Common myeloid progenitor, CD34-positive (primary cell): ENCODE results near the gene SFXN5.

ENCODE experiments used
- CTCF ChIA-PET: fragments of 350-600 bp; sonication (Branson Sonifier 250); formaldehyde crosslinking; loops from one replicate; lab custom pipeline; 2021; ENCODE audit warnings: antibody characterized with exemption; lab: Charles Lee
- POLR2A ChIA-PET: fragments of 350-600 bp; sonication (Branson Sonifier 250); formaldehyde crosslinking; loops from one replicate; lab custom pipeline; 2021; ENCODE audit warnings: antibody characterized with exemption; lab: Charles Lee
- DNase-seq, 3 donors: peaks; one replicate each; pipeline versions ENCODE4 v3.0.0 to v3.0.0-alpha.2; 2013
- H3K27ac ChIP-seq, 2 experiments: 1 replicate in 1 of 2; 2 replicates in 1 of 2; pipeline ENCODE4 v1.7.0; 2013; ENCODE audit warnings: inconsistent platforms in 2 of 2, low read length in 2 of 2, mild to moderate bottlenecking in 2 of 2, low read depth in 1 of 2, moderate library complexity in 1 of 2; ENCODE audit not compliant: severe bottlenecking in 2 of 2, insufficient read depth in 1 of 2, poor library complexity in 1 of 2
- H3K27me3 ChIP-seq, 5 experiments: replicated peaks in 2 of 5; 1 replicate in 3 of 5; 2 replicates in 2 of 5; pipeline versions ENCODE4 v1.6.1 to v1.7.0; 2013; ENCODE audit warnings: low read length in 4 of 5, mild to moderate bottlenecking in 2 of 5, moderate library complexity in 2 of 5, inconsistent platforms in 1 of 5; ENCODE audit not compliant: insufficient read depth in 5 of 5, control insufficient read depth in 4 of 5
- H3K36me3 ChIP-seq, 4 experiments: 1 replicate in 2 of 4; 2 replicates in 2 of 4; pipeline versions ENCODE4 v1.6.1 to v1.7.0; 2013; ENCODE audit warnings: low read length in 3 of 4, control low read depth in 1 of 4, mild to moderate bottlenecking in 1 of 4; ENCODE audit not compliant: control insufficient read depth in 4 of 4, insufficient read depth in 4 of 4
- H3K4me1 ChIP-seq, 4 experiments: 1 replicate in 3 of 4; 2 replicates in 1 of 4; pipeline versions ENCODE4 v1.6.1 to v1.7.1; 2013; ENCODE audit warnings: low read length in 3 of 4, mild to moderate bottlenecking in 3 of 4, control low read depth in 1 of 4, inconsistent platforms in 1 of 4, moderate library complexity in 1 of 4; ENCODE audit not compliant: control insufficient read depth in 4 of 4, insufficient read depth in 4 of 4; ENCODE audit errors: control extremely low read depth in 1 of 4
- H3K4me3 ChIP-seq, 7 experiments: 1 replicate in 4 of 7; 2 replicates in 3 of 7; pipeline versions ENCODE4 v1.5.1 to v1.7.0; 2013; ENCODE audit warnings: mild to moderate bottlenecking in 7 of 7, low read length in 6 of 7, moderate library complexity in 6 of 7, inconsistent platforms in 2 of 7, low read depth in 2 of 7, control low read depth in 1 of 7; ENCODE audit not compliant: insufficient read depth in 4 of 7, control insufficient read depth in 1 of 7; ENCODE audit errors: extremely low read depth in 1 of 7
- H3K9me3 ChIP-seq, 5 experiments: 1 replicate in 4 of 5; 2 replicates in 1 of 5; pipeline versions ENCODE4 v1.6.1 to v1.7.1; 2013; ENCODE audit warnings: low read length in 4 of 5, mild to moderate bottlenecking in 2 of 5, inconsistent platforms in 1 of 5, low read depth in 1 of 5, moderate library complexity in 1 of 5; ENCODE audit not compliant: control insufficient read depth in 4 of 5, insufficient read depth in 2 of 5; ENCODE audit errors: control extremely low read depth in 1 of 5
- WGBS: methylation state at CpG from one replicate; pipeline ENCODE4 v1.1.5; 2013; ENCODE audit not compliant: insufficient coverage; 5-methylcytosine and 5-hydroxymethylcytosine counted together

SFXN5 gene

DNA sequence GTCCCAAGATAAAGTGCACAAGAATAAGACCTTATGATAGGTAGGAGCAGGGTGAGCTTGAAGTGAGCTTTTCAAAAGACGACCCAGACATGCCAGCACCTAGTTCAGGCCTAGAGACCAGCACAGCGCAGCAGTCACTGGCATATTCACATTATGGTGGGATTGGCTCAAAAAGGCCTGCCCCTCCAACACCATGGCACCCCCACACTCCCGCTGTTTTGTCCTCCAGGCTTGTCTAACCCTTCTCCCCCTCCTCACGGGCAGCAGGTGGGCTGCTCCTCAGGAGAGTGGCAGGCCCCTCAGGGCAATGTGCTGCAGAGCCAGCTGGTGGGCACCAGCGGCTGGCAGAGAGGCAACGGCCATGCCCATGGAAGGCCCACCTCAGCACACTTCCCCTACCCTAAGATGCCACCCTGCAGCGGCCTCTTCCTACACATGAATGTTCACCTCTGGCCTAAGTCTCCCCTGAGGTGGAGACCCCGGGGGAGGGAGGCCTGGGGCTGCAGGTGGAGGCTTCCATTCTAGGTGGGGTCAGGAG lies 128.6 kb downstream of the SFXN5 start:
- no peaks in the 10 kb centered on the region for H3K9me3 ChIP-seq
- H3K4me1 ChIP-seq, result no peaks in the 10 kb centered on the region
- ChIA-PET CTCF (no interaction called here), POLR2A (no interaction called here)
- WGBS, result 100% methylated on average over 6 of the region's 8 CpGs
- peaks cover 0 to 5% (median 2%) of the 10 kb centered on the region in 4 experiments for H3K36me3 ChIP-seq
- H3K4me3 ChIP-seq, result no peak overlapping the region
- H3K27ac ChIP-seq, result no peak overlapping the region
- no peak for DNase-seq
- no peaks in the 10 kb centered on the region for H3K27me3 ChIP-seq

DNA sequence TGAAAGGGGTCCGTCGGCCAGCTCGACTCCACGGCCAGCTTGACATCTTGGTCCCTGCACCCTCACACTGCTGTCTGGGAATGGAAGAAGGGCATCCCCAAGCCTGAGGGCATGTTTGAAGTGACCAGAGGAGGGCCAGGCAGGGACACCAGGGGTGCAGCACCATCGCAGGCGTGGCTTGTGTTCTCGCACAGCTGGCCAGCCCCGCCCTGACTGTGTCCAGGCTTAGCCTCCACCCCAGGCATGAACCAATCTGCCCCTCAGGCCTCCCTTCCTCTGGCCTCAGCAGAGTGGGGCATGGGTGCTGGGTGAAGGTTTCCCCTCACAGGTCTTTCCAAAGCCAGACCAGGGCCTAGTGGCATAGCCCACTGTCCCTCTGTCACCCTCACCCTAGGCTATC lies 129.2 kb downstream of the SFXN5 start:
- Histone ChIP-seq H3K4me3 (no peak overlapping the region), H3K27ac (no peak overlapping the region), H3K27me3 (no peaks in the 10 kb centered on the region), H3K9me3 (no peaks in the 10 kb centered on the region), H3K4me1 (no peaks in the 10 kb centered on the region), H3K36me3 (peaks cover 0 to 5% (median 2%) of the 10 kb centered on the region in 4 experiments)
- DNase-seq, result no peak
- 97% methylated on average over 4 of the region's 8 CpGs for WGBS
- POLR2A ChIA-PET, result no interaction called here
- CTCF ChIA-PET, result no interaction called here

DNA sequence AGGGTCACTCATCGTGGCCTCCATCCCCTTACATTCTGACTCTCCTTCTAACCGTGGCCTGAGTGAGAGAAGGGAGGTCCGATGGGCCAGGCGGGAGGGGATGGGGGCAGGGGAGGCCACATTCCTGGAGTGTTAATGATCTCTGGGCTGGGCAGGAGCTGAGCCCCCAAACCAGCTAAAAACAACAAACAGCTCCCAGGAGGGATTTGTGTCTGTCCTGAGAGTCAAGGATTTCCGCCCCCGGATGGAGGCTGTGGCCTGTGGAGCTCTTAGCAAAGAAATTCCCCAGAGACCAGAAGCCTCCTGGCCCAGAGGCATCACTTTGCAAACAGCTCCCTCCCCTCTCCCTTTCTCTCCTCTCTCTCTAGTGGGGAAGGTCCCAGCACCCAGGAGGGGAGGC lies 130.7 kb downstream of the SFXN5 start:
- WGBS, result 100% methylated on average over 2 of the region's 6 CpGs

DNA sequence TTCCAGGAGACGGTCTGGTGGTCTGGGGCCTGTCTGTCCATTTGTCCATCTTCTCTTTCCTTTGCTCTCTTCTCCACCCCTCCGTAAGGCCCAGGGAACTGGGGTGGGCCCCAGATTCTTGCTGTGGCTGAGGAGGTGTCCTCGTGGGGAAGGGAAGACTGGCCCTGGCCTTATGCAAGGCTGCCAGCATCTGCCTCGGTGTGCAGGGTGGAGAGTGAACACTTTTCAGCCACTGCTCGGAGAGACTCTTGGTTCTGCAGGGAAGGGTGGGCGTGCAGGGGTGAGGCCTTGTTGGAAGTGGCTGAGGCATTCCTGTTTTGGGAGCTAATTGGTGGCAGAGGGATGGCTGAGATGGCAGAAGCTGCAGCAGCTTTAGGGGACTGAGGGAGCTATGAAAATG lies 131.2 kb downstream of the SFXN5 start:
- ChIA-PET CTCF (interaction anchor here (1.3 to 2.9 kb wide), 3 partner anchors 9 to 48 kb away, joined by 3 to 10 read pairs (median 6); no protein-coding TSS in a partner anchor), POLR2A (no interaction called here)
- DNase-seq, result no peak
- 91% methylated on average over 6 of the region's 6 CpGs for WGBS
- H3K4me1 ChIP-seq, result no peaks in the 10 kb centered on the region
- H3K9me3 ChIP-seq, result no peaks in the 10 kb centered on the region
- peaks cover 0 to 5% (median 2%) of the 10 kb centered on the region in 4 experiments for H3K36me3 ChIP-seq
- H3K4me3 ChIP-seq, result no peak overlapping the region
- H3K27ac ChIP-seq, result no peak overlapping the region
- H3K27me3 ChIP-seq, result peaks cover 0 to 2% (median 0%) of the 10 kb centered on the region in 5 experiments

More for the DNA sequence above, 130.7 kb downstream of the SFXN5 start:
- Histone ChIP-seq H3K4me1 (no peaks in the 10 kb centered on the region), H3K27ac (no peak overlapping the region), H3K9me3 (no peaks in the 10 kb centered on the region), H3K36me3 (peaks cover 0 to 5% (median 2%) of the 10 kb centered on the region in 4 experiments), H3K4me3 (no peak overlapping the region), H3K27me3 (peaks cover 0 to 2% (median 0%) of the 10 kb centered on the region in 5 experiments)
- ChIA-PET CTCF (interaction anchor here (1.3 to 2.9 kb wide), 2 partner anchors 14 to 48 kb away, joined by 3 to 10 read pairs; no protein-coding TSS in a partner anchor), POLR2A (no interaction called here)
- DNase-seq, result no peak

DNA sequence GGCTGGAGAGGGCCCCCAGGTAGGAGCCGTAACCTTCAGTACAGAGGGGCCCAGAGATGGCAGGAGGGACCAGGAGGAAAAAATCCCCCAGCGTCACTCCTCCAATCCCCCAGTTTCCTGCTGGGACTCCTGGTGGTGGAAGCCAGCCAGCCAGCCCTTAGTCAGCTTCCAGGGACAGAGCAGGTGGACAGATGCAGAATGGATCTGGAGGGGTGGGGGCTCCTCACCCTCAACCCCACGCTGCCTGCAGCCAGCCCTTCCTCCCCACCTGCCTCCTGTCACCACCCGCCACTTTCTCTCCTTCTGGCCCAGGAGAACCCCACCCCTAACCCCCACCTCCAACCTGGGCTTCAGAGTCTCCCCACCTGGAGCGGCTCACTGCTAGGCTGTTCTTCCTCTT lies 133.1 kb downstream of the SFXN5 start:
- peaks cover 0 to 2% (median 0%) of the 10 kb centered on the region in 5 experiments for H3K27me3 ChIP-seq
- 100% methylated on average over 3 of the region's 5 CpGs for WGBS
- H3K4me1 ChIP-seq, result no peaks in the 10 kb centered on the region
- POLR2A ChIA-PET, result no interaction called here
- H3K4me3 ChIP-seq, result no peak overlapping the region
- peaks cover 0 to 3% (median under 1%) of the 10 kb centered on the region in 4 experiments for H3K36me3 ChIP-seq
- no peaks in the 10 kb centered on the region for H3K9me3 ChIP-seq
- CTCF ChIA-PET, result interaction anchor here (1.1 to 2.9 kb wide), 3 partner anchors 11 to 52 kb away, joined by 3 to 10 read pairs (median 3); no protein-coding TSS in a partner anchor
- no peak for DNase-seq
- H3K27ac ChIP-seq, result no peak overlapping the region

DNA sequence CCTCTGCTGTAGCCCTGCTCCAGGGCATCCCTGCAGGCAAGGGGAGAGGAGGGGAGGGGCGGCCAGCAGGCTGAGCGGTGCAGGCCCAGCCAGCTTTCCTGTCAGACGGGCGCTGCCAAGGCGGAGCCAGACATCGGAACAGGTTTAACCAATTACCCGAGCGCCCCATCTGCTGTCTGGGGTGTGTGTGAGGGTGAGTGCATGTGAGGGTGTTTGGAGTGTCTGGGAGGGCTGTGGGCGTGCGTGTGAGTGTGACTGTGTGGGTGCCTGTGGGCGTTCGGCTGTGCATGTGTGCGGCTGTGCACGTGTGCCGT lies 134.2 kb downstream of the SFXN5 start:
- DNase-seq, result no peak
- Histone ChIP-seq H3K36me3 (peaks cover 0 to 2% (median 0%) of the 10 kb centered on the region in 4 experiments), H3K27me3 (peaks cover 0 to 7% (median 2%) of the 10 kb centered on the region in 5 experiments), H3K4me1 (no peaks in the 10 kb centered on the region), H3K4me3 (no peak overlapping the region), H3K9me3 (no peaks in the 10 kb centered on the region), H3K27ac (no peak overlapping the region)
- POLR2A ChIA-PET, result no interaction called here
- 97% methylated on average over 7 of the region's 15 CpGs for WGBS
- CTCF ChIA-PET, result no interaction called here

DNA sequence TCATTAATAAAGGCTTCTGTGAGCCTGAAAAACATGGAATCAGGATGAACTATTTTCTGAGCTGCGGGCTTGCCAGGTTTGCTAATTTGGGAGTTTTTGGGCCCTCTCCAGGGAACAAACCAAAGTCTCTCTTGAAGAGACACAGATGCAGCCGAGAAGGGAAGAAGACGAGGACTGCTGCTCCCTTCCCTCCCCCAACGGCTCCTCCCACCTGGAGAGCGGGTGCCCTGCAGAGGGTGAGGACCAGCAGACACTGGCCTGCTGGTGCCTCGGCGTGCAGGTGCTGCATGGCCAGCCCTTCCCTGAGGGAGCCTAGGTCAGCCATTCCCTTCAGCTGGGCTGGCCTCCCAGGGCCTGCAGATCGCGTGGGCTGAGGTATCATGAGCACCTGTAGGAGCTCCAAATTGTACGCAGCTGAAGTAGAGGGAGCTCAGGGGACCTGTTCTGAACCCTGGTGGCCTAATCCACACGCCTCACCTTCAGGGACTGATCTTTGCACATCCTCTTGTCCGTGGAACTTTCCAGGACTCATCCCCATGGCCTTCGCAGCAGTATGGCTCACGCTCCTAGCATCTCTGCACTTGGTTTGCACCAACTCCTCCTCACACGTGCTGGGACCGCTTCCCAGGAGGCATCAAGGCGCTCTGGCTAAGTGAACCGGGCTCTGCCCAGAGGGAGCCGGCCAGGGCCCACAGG lies 134.7 kb downstream of the SFXN5 start:
- CTCF ChIA-PET, result no interaction called here
- H3K27ac ChIP-seq, result no peak overlapping the region
- H3K4me3 ChIP-seq, result no peak overlapping the region
- H3K27me3 ChIP-seq, result peaks cover 0 to 12% (median 2%) of the 10 kb centered on the region in 5 experiments
- no peaks in the 10 kb centered on the region for H3K9me3 ChIP-seq
- DNase-seq, result no peak
- POLR2A ChIA-PET, result no interaction called here
- 91% methylated on average over 18 of the region's 19 CpGs for WGBS
- no peaks in the 10 kb centered on the region for H3K36me3 ChIP-seq
- no peaks in the 10 kb centered on the region for H3K4me1 ChIP-seq
